Pons (tissue), 1 donor: ENCODE data around the gene CCDC33.

Experiments used
- DNase-seq: peaks from one replicate; pipeline ENCODE4 v3.0.0-alpha.2; 2016; ENCODE audit warnings: low spot score

Gene CCDC33

DNA sequence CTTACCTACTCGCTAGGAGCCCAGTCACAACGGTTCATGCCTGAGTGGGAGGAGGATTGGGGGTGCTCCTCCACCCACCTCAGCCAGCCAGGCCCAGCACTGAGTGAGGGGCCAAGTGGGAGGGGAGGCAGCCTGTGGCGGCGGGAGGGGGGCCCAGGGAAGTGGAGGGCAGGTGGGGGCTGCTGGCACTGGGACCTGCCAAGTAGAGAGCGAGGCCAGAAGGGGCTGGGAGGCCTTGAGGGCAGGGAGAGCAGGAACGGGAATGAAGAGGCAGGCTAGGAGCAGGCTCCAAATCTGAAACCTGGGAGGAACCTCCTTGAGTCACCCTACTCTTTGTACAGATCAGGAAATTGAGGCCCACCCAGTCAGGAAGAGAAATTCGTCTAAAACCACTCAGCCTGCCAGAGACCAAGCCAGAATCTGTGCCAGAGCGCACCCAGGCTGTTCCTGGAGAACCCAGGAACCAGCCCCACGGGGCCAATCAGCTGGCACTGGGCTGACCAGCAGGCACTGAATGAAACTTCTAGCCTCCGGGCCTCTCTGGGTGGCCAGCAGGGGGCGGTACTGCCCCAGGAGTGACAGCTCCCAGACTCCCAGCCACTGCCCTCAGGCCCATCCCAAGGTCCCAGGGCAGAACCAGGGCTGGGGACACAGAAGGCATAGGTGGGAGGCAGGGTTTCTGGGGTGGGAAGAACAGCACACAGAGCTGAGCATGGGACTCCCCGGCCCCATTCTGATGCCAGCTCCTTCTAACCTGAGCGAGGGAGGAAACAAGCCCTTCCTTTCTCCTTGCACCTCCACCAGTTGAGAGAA, 146.1 kb downstream of the CCDC33 start:
- peak; percentile 88 for DNase-seq

DNA sequence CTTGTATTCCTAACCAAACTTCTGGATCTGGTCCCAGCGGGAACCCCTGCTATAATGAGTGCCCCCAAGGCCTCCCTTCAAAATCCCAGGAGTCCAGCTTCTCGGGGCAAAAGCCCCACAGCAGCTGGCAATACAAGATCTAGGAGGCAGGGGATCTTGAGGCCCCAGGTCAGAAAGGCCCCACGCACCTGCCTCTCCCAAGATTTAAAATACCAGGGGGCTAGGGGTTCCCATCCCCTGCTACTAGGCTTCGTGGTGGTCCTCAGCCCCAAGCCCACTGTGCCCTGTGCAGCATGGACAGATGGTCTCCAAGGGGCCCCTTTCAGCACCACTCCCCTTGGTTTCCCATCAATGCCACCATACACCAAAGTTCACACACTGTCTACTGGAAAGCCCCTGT, 147.2 kb downstream of the CCDC33 start:
- DNase-seq: no peak

DNA sequence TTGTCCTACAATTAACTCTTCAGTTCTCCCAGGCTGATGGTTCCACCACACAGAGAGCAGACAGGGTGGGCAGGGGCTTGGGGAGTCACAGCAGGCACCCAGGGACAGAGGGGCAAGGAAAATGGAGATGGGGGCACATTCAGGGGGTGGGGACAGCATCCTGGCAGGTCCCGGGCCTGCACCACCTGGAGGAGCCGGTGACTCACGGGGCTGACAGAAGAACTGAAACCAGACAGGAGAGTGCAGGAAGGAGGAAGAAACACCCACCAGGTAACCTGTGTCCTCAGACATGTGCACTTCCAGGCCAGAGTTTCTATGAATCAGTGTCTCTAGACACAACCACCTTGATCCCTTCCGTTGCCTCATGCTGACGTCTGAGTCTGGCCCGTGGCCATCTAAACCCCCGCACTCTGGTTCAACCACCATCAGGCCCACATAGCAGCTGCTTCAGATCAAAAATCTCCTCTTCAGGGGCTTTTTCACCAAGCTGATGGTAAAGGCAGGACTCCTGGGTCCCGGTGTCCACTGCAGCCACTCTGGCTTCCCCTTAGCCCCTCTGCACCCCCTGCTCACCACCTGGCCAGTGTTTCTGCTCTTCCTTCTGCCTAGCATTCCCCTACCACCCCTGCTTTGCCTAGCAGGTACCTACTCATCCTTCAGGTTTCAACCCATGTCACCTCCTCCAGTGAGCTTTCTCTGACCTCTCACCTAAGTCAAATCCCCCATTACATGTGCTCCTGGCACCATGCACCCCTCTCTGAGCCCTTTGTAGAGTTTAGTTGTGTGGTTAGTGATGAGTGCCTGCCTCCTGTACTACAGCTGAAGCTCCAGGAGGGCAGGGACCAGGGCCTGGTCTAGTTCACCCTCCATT, 147.8 kb downstream of the CCDC33 start:
- DNase-seq: no peak

DNA sequence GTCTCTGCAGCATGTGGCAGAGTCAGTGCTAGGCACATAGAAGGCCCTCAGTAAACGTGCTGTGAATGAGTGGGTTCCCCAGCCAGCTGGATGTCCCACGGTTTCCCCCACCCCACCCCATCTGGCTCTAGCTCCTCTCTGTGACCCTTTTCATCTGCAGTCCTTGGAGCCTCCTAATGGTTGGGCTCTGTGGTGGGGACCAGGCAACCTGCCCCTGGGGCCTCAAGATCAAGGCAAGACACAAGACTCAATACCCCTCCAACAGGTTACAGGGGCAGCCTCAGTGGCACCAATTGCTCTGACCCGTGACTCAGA, 148.4 kb downstream of the CCDC33 start:
- no peak for DNase-seq

DNA sequence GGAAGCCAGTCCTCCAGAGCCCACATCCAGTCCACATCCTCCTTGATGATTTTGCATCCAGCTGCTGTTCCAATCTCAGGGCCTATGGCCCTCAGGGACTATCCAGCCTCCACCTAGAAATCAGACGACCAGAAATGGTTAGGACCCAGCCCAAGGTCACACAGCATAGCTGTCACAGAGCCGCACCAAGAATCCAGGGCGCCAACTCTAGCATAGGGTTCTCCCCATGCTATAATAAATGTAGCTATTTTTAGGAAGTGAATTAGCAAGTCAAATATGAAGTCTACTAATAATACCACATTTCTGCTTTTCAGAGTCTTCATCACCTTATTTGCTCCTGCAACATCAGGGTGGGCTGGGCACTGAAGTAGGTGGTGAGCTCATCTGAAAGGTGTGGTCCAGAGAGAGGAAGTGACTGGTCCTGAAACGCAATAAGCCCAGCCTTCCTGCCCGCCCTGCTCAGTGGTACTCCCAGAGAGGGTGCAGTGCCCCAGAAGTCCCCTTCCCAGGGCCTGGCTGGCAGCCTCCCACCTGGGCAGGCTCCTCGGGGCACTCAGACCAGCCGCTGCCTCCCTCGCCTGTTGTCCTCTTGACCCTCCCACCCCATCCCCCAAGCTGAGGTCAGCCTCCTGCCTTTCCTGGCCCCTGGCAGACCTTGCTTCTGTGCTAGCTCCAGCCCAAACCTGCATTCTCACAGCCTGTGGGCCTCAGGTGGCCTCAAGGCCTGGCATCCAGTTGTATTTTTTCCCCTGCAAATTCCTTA, 148.9 kb downstream of the CCDC33 start:
- no peak for DNase-seq

DNA sequence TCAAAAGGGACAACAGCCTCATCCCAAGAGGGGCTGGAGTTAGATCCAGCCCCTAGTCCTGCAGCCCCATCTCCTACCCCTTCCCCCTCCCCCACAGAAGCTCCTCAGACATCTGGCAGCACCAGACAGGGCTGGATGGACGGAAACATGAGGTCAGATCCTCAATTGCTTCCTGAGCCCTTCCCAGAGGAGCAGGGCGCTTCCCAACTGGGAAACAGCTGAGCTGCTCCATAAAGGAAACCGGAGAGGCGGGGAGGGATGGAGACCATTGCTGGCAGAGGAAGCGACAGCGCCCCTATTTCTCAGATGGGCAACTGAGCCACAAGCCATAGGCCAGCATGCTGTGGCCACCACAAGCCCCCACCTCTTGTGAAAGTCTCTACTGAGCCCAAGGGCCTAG, 149.6 kb downstream of the CCDC33 start:
- DNase-seq: no peak
